Trophoblast cell (in vitro differentiated cells and primary cell): ENCODE measurements around the gene IDH2.
A peak's percentile ranks its signal among the peaks of the same experiment; 100 is the strongest.

ENCODE experiments used
- DNase-seq, 2 donors: peaks; one replicate each; pipeline ENCODE4 v3.0.0-alpha.2; 2016
- H2AFZ ChIP-seq: 2 replicates; pipeline ENCODE4 v1.6.1; 2013; ENCODE audit warnings: low read length, moderate library complexity, mild to moderate bottlenecking; ENCODE audit not compliant: insufficient read depth, poor library complexity
- H2AK5ac ChIP-seq: 2 replicates; pipeline ENCODE4 v1.6.1; 2013; ENCODE audit warnings: mild to moderate bottlenecking, low read length
- H2BK120ac ChIP-seq: 2 replicates; pipeline ENCODE4 v1.6.1; 2013; ENCODE audit warnings: low read length, mild to moderate bottlenecking, moderate library complexity; ENCODE audit not compliant: insufficient read depth, poor library complexity
- H2BK12ac ChIP-seq: 2 replicates; pipeline ENCODE4 v1.6.1; 2013; ENCODE audit warnings: mild to moderate bottlenecking, low read length, moderate library complexity
- H2BK5ac ChIP-seq: 2 replicates; pipeline ENCODE4 v1.6.1; 2013; ENCODE audit warnings: low read length, low read depth, moderate library complexity, mild to moderate bottlenecking; ENCODE audit not compliant: poor library complexity
- H3K14ac ChIP-seq: 2 replicates; pipeline ENCODE4 v1.6.1; 2013; ENCODE audit warnings: mild to moderate bottlenecking, low read length
- H3K18ac ChIP-seq: 2 replicates; pipeline ENCODE4 v1.6.1; 2013; ENCODE audit warnings: mild to moderate bottlenecking, low read length
- H3K23ac ChIP-seq: 2 replicates; pipeline ENCODE4 v1.6.1; 2013; ENCODE audit warnings: low read length
- H3K27ac ChIP-seq: 2 replicates; pipeline ENCODE4 v1.5.1; 2013; ENCODE audit warnings: low read depth, mild to moderate bottlenecking, inconsistent platforms, low read length, moderate library complexity
- H3K27me3 ChIP-seq: 2 replicates; pipeline ENCODE4 v1.6.1; 2013; ENCODE audit warnings: inconsistent platforms, mild to moderate bottlenecking, low read length, moderate library complexity; ENCODE audit not compliant: insufficient read depth
- H3K36me3 ChIP-seq, 2 experiments: 1 replicate in 1 of 2; 2 replicates in 1 of 2; pipeline ENCODE4 v1.6.1; 2013; ENCODE audit warnings: low read length in 2 of 2, mild to moderate bottlenecking in 2 of 2, moderate library complexity in 1 of 2; ENCODE audit not compliant: insufficient read depth in 2 of 2, control insufficient read depth in 1 of 2
- H3K4ac ChIP-seq: 2 replicates; pipeline ENCODE4 v1.6.1; 2013; ENCODE audit warnings: low read depth, mild to moderate bottlenecking, low read length, moderate library complexity
- H3K4me1 ChIP-seq, 2 experiments: 1 replicate in 1 of 2; 2 replicates in 1 of 2; pipeline ENCODE4 v1.6.1; 2013; ENCODE audit warnings: low read length in 2 of 2, mild to moderate bottlenecking in 2 of 2, moderate library complexity in 1 of 2; ENCODE audit not compliant: insufficient read depth in 2 of 2, control insufficient read depth in 1 of 2
- H3K4me2 ChIP-seq: 2 replicates; pipeline ENCODE4 v1.6.1; 2013; ENCODE audit warnings: inconsistent platforms, mild to moderate bottlenecking, low read length, moderate library complexity
- H3K4me3 ChIP-seq: 2 replicates; pipeline ENCODE4 v1.5.1; 2013; ENCODE audit warnings: mild to moderate bottlenecking, low read depth, low read length, inconsistent platforms
- H3K79me1 ChIP-seq: one replicate; pipeline ENCODE4 v1.6.1; 2013; ENCODE audit warnings: low read length
- H3K79me2 ChIP-seq: 2 replicates; pipeline ENCODE4 v1.6.1; 2013; ENCODE audit warnings: low read length, mild to moderate bottlenecking; ENCODE audit not compliant: control insufficient read depth, insufficient read depth, poor library complexity
- H3K9ac ChIP-seq: 2 replicates; pipeline ENCODE4 v1.6.1; 2013; ENCODE audit warnings: mild to moderate bottlenecking, low read length
- H3K9me3 ChIP-seq: 2 replicates; pipeline ENCODE4 v1.6.1; 2013; ENCODE audit warnings: low read depth, mild to moderate bottlenecking, control low read depth, inconsistent platforms, low read length; ENCODE audit not compliant: insufficient read depth
- H4K12ac ChIP-seq: 2 replicates; pipeline ENCODE4 v1.6.1; 2013; ENCODE audit warnings: low read depth, mild to moderate bottlenecking, low read length, moderate library complexity
- H4K8ac ChIP-seq: 2 replicates; pipeline ENCODE4 v1.6.1; 2013; ENCODE audit warnings: low read depth, mild to moderate bottlenecking, low read length, moderate library complexity
- H4K91ac ChIP-seq: one replicate; pipeline ENCODE4 v1.6.1; 2013; ENCODE audit warnings: low read depth, mild to moderate bottlenecking, low read length, moderate library complexity
- WGBS: extraction: QIAGEN DNeasy Blood & Tissue Kit; methylation state at CpG from one replicate; pipeline ENCODE4 v1.1.7; 2013; ENCODE audit warnings: missing lambda C conversion rate; ENCODE audit not compliant: insufficient read length, insufficient coverage; ENCODE audit errors: extremely low coverage; 5-methylcytosine and 5-hydroxymethylcytosine counted together

The IDH2 gene

DNA sequence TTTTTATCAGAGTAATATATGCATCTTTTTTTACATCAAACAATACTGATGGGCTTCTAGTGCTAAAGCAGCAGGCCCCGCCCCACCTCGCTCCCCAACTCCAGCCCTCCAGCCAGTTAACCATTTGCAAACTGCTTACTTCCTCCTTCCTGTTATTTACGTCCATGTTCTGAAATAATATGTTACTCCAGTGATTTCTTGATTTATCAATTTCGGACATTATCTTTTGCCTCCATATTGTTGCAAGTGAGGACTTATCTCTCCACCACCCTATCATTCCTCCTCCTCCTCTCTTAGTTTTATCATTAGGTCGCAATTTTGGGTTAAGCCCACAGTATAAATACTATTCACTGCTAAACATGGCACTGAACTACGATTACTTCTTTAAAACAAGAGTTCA is 61.6 kb downstream of the IDH2 start:
- Histone ChIP-seq H4K8ac (no peak overlapping the region), H3K9ac (no peak overlapping the region), H3K4me2 (no peak overlapping the region)

DNA sequence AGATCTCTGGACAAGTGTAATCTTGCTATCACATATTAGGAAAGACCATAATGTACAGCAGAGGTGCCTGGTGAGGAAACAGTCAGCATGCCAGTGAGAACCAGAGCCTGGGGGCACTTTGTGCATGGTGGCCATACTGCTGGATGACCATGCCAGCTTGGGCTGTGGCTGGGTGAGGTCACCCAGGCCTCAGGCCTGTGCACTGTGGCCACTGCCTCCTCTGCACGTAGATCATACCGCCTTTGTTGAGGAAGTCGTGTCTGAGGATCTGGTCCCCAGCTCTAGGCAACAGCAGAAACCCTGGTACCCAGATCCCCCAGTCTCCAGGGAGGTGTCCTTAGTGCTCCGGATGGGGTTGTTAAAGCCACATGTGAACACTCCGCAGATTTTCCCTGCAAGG is 62.3 kb downstream of the IDH2 start:
- H3K4me2 ChIP-seq = no peak overlapping the region
- H3K14ac ChIP-seq = no peak overlapping the region
- H3K4ac ChIP-seq = no peak overlapping the region
- no peak overlapping the region for H4K8ac ChIP-seq
- no peaks in the 10 kb centered on the region for H3K79me2 ChIP-seq
- H2AFZ ChIP-seq = no peak overlapping the region
- no peak overlapping the region for H2BK120ac ChIP-seq
- no peak overlapping the region for H2AK5ac ChIP-seq
- no peak for DNase-seq
- no peak overlapping the region for H3K9ac ChIP-seq
- no peak overlapping the region for H3K27ac ChIP-seq
- H2BK5ac ChIP-seq = no peak overlapping the region
- no peak overlapping the region for H3K18ac ChIP-seq
- H3K23ac ChIP-seq = no peak overlapping the region
- peaks cover 4% of the 10 kb centered on the region in 2 experiments for H3K36me3 ChIP-seq
- H2BK12ac ChIP-seq = no peak overlapping the region
- H4K91ac ChIP-seq = no peak overlapping the region
- H3K79me1 ChIP-seq = peaks cover 6% of the 10 kb centered on the region
- H3K4me1 ChIP-seq = peaks cover 18 to 25% of the 10 kb centered on the region in 2 experiments
- no peak overlapping the region for H3K4me3 ChIP-seq
- no peaks in the 10 kb centered on the region for H3K27me3 ChIP-seq
- no CpG with 5 or more reads among the region's 5 CpGs for WGBS
- H4K12ac ChIP-seq = no peak overlapping the region
- H3K9me3 ChIP-seq = no peaks in the 10 kb centered on the region

More for the DNA sequence above, 61.6 kb downstream of the IDH2 start:
- no peak overlapping the region for H2AK5ac ChIP-seq
- peaks cover 4% of the 10 kb centered on the region in 2 experiments for H3K36me3 ChIP-seq
- no peak overlapping the region for H2BK5ac ChIP-seq
- H3K4me1 ChIP-seq = peaks cover 11 to 21% of the 10 kb centered on the region in 2 experiments
- WGBS = no CpG with 5 or more reads among the region's 6 CpGs
- no peak overlapping the region for H4K91ac ChIP-seq
- peaks cover 2% of the 10 kb centered on the region for H3K79me1 ChIP-seq
- no peak overlapping the region for H3K4ac ChIP-seq
- H2BK120ac ChIP-seq = no peak overlapping the region
- no peaks in the 10 kb centered on the region for H3K79me2 ChIP-seq
- no peak overlapping the region for H3K4me3 ChIP-seq
- H3K23ac ChIP-seq = no peak overlapping the region
- no peak for DNase-seq
- H3K9me3 ChIP-seq = no peaks in the 10 kb centered on the region
- H3K18ac ChIP-seq = no peak overlapping the region
- no peak overlapping the region for H2BK12ac ChIP-seq
- no peak overlapping the region for H3K27ac ChIP-seq
- H3K14ac ChIP-seq = no peak overlapping the region
- H2AFZ ChIP-seq = no peak overlapping the region
- H3K27me3 ChIP-seq = no peaks in the 10 kb centered on the region
- H4K12ac ChIP-seq = no peak overlapping the region

DNA sequence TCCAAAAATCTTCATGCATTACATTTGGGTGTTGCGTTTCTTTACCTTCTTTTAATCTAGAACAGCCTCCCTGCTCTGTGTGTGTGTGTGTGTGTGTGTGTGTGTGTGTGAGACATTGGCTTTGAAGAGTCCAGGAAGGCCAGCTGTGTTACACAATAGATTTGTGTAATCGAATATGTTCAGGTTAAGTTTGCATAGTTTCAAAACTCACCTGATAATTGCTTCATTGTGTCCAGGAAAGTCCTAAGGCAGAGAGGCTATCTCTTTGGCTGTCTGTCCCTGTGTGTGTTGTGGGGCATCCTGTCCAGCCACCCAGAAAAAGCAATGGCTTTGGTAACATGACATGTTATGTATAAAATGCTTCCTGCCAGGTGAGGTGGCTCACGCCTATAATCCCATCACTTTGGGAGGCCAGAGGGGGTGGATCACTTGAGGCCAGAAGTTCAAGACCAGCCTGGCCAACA is 63.6 kb downstream of the IDH2 start:
- H4K91ac ChIP-seq = no peak overlapping the region
- H3K4ac ChIP-seq = no peak overlapping the region
- no peaks in the 10 kb centered on the region for H3K79me2 ChIP-seq
- H3K4me1 ChIP-seq = peaks cover 27 to 34% of the 10 kb centered on the region in 2 experiments
- no peak overlapping the region for H3K9ac ChIP-seq
- H3K14ac ChIP-seq = no peak overlapping the region
- peaks cover 7% of the 10 kb centered on the region for H3K79me1 ChIP-seq
- no peaks in the 10 kb centered on the region for H3K27me3 ChIP-seq
- WGBS = no CpG with 5 or more reads among the region's 3 CpGs
- H3K9me3 ChIP-seq = no peaks in the 10 kb centered on the region
- no peak overlapping the region for H4K8ac ChIP-seq
- no peak overlapping the region for H4K12ac ChIP-seq
- no peak overlapping the region for H3K23ac ChIP-seq
- no peak overlapping the region for H3K4me3 ChIP-seq
- H3K18ac ChIP-seq = no peak overlapping the region
- no peak overlapping the region for H3K4me2 ChIP-seq
- H2AFZ ChIP-seq = no peak overlapping the region
- H3K36me3 ChIP-seq = peaks cover 4% of the 10 kb centered on the region in 2 experiments
- no peak overlapping the region for H2AK5ac ChIP-seq
- no peak overlapping the region for H3K27ac ChIP-seq
- H2BK5ac ChIP-seq = no peak overlapping the region
- H2BK12ac ChIP-seq = no peak overlapping the region
- H2BK120ac ChIP-seq = no peak overlapping the region
- peak in 1 of 2 donors; percentile 28 for DNase-seq

DNA sequence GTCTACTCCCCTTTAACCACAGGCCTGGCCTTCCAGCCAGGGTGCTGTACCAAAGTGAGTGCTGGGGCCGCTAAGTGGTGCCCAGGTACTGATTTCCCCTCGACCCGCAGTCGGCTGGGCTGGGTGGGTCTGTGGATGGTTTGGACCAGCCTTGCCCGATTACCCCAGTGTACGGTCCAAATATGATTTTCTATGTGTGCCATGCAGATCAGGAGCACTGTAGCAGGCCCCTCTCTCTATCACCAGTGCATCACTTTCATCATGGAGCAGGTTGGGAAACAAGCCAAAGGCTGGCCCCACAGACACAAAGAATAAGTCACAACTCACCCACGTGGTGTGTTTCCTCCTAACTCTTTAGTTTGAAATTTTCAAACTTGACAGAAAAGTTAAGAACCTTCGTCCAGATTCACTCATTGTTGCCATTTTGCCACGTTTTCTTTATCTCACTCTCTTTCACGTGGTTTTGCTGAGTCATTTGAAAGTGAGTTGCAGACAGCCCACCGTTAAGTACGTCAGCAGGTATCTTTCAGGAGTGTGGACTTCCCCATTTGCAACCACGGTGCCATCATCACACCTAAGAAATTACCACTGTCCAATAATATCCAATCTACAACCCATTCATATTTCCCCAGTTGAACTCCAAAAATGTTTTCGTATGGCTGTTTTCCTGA is 64.2 kb downstream of the IDH2 start:
- no peak overlapping the region for H2AK5ac ChIP-seq
- no peak overlapping the region for H3K4me3 ChIP-seq
- no peak overlapping the region for H3K27ac ChIP-seq
- no peak overlapping the region for H3K9ac ChIP-seq
- no peak overlapping the region for H2AFZ ChIP-seq
- peaks cover 7% of the 10 kb centered on the region for H3K79me1 ChIP-seq
- no peak overlapping the region for H2BK120ac ChIP-seq
- H3K79me2 ChIP-seq = no peaks in the 10 kb centered on the region
- H3K14ac ChIP-seq = no peak overlapping the region
- no peak overlapping the region for H3K4me2 ChIP-seq
- H3K23ac ChIP-seq = no peak overlapping the region
- no peak overlapping the region for H4K12ac ChIP-seq
- no peak overlapping the region for H4K8ac ChIP-seq
- H2BK5ac ChIP-seq = no peak overlapping the region
- no peak overlapping the region for H4K91ac ChIP-seq
- no peaks in the 10 kb centered on the region for H3K9me3 ChIP-seq
- H3K4me1 ChIP-seq = peaks cover 27 to 34% of the 10 kb centered on the region in 2 experiments
- no CpG with 5 or more reads among the region's 14 CpGs for WGBS
- peaks cover 4% of the 10 kb centered on the region in 2 experiments for H3K36me3 ChIP-seq
- H2BK12ac ChIP-seq = peak overlapping the region; percentile 27
- no peaks in the 10 kb centered on the region for H3K27me3 ChIP-seq
- peak in 1 of 2 donors; percentile 53 for DNase-seq
- no peak overlapping the region for H3K18ac ChIP-seq
- no peak overlapping the region for H3K4ac ChIP-seq
